WTC11 (cell line): ENCODE measurements around the gene PDZD8. TPM values are rescaled to one million over a fixed set of nuclear protein-coding genes. Genes with fewer than 3 reads are reported as not detected.

Experiments used
- ATAC-seq: fragments of 200-7000 bp; cut with Tn5 transposase; 2 replicates; pipeline ENCODE4 v1.10.0; 2021; ENCODE audit warnings: mild to moderate bottlenecking, moderate library complexity
- CTCF ChIA-PET: fragments of 300-600 bp; sonication (Branson Sonifier 250); formaldehyde crosslinking; loops from one replicate; lab custom pipeline; 2021; ENCODE audit warnings: antibody characterized with exemption; lab: Charles Lee
- POLR2A ChIA-PET: fragments of 350-600 bp; sonication (Branson Sonifier 250); formaldehyde crosslinking; loops from one replicate; lab custom pipeline; 2021; ENCODE audit warnings: antibody characterized with exemption; lab: Charles Lee
- DNase-seq: peaks from one replicate; pipeline ENCODE4 v3.0.0; 2021; ENCODE audit warnings: low spot score
- H3K27ac Mint-ChIP-seq: 2 replicates; pipeline ENCODE4 v1.8.0; 2021; ENCODE audit warnings: mixed read lengths
- H3K27me3 Mint-ChIP-seq: 2 replicates; pipeline ENCODE4 v1.8.0; 2021; ENCODE audit warnings: low read depth, mild to moderate bottlenecking, moderate library complexity, mixed read lengths
- H3K36me3 Mint-ChIP-seq: 2 replicates; pipeline ENCODE4 v1.8.0; 2021; ENCODE audit warnings: mixed read lengths
- H3K4me1 Mint-ChIP-seq: 2 replicates; pipeline ENCODE4 v1.8.0; 2022; ENCODE audit warnings: mixed read lengths
- H3K4me3 Mint-ChIP-seq: 2 replicates; pipeline ENCODE4 v1.8.0; 2021; ENCODE audit warnings: mild to moderate bottlenecking, moderate library complexity, mixed read lengths
- H3K9me3 Mint-ChIP-seq: 2 replicates; pipeline ENCODE4 v1.8.0; 2021; ENCODE audit warnings: mixed read lengths
- ATF3 ChIP-seq: sonication (generic); formaldehyde crosslinking; conservative IDR thresholded peaks from 2 replicates; pipeline ENCODE4 v1.8.1; 2022; ENCODE audit warnings: mild to moderate bottlenecking, missing genetic modification reagents
- CTCF ChIP-seq: fragments of 200-600 bp; IDR thresholded peaks from 2 replicates; pipeline ENCODE4 v1.8.0; 2022; ENCODE audit warnings: antibody characterized with exemption
- EMX1 ChIP-seq: fragments of 250-450 bp; sonication (Bioruptor Pico); IDR thresholded peaks from 2 replicates; pipeline ENCODE4 v1.8.0; 2021; ENCODE audit warnings: mild to moderate bottlenecking
- ETV6 ChIP-seq: sonication (generic); formaldehyde crosslinking; IDR thresholded peaks from 2 replicates; pipeline ENCODE4 v1.8.1; 2022; ENCODE audit warnings: mild to moderate bottlenecking, missing genetic modification reagents
- GABPB1 ChIP-seq: sonication (generic); formaldehyde crosslinking; IDR thresholded peaks from 2 replicates; pipeline ENCODE4 v1.8.1; 2023; ENCODE audit warnings: mild to moderate bottlenecking, missing genetic modification reagents
- HMGXB4 ChIP-seq: sonication (generic); formaldehyde crosslinking; IDR thresholded peaks from 2 replicates; pipeline ENCODE4 v1.8.1; 2023; ENCODE audit warnings: mild to moderate bottlenecking, moderate library complexity, missing genetic modification reagents
- JUN ChIP-seq: sonication (generic); formaldehyde crosslinking; IDR thresholded peaks from 2 replicates; pipeline ENCODE4 v1.8.0; 2023; ENCODE audit warnings: mild to moderate bottlenecking, missing genetic modification reagents
- MXD4 ChIP-seq: fragments of 250-450 bp; sonication (Bioruptor Pico); IDR thresholded peaks from 2 replicates; pipeline ENCODE4 v1.8.0; 2021; ENCODE audit warnings: mild to moderate bottlenecking, moderate library complexity, borderline replicate concordance
- MYBL2 ChIP-seq: sonication (generic); formaldehyde crosslinking; IDR thresholded peaks from 2 replicates; pipeline ENCODE4 v1.8.1; 2023; ENCODE audit warnings: mild to moderate bottlenecking, moderate library complexity, missing genetic modification reagents
- NFATC4 ChIP-seq: fragments of 250-450 bp; sonication (Bioruptor Pico); IDR thresholded peaks from 2 replicates; pipeline ENCODE4 v1.9.0; 2021; ENCODE audit warnings: mild to moderate bottlenecking
- NFE2L1 ChIP-seq: sonication (generic); formaldehyde crosslinking; IDR thresholded peaks from 2 replicates; pipeline ENCODE4 v1.8.1; 2023; ENCODE audit warnings: missing genetic modification reagents
- NR1H2 ChIP-seq: sonication (generic); formaldehyde crosslinking; IDR thresholded peaks from 2 replicates; pipeline ENCODE4 v1.9.0; 2021; ENCODE audit warnings: mild to moderate bottlenecking, moderate library complexity, missing genetic modification reagents
- OVOL2 ChIP-seq: fragments of 250-450 bp; sonication (Bioruptor Pico); IDR thresholded peaks from 2 replicates; pipeline ENCODE4 v1.9.0; 2021; ENCODE audit warnings: mild to moderate bottlenecking, borderline replicate concordance
- SMAD4 ChIP-seq: sonication (generic); formaldehyde crosslinking; IDR thresholded peaks from 2 replicates; pipeline ENCODE4 v1.8.0; 2022; ENCODE audit warnings: mild to moderate bottlenecking, missing genetic modification reagents
- SOX15 ChIP-seq: fragments of 250-450 bp; sonication (Bioruptor Pico); IDR thresholded peaks from 2 replicates; pipeline ENCODE4 v1.9.0; 2021; ENCODE audit warnings: mild to moderate bottlenecking
- TP53 ChIP-seq: sonication (generic); formaldehyde crosslinking; IDR thresholded peaks from 2 replicates; pipeline ENCODE4 v1.8.1; 2023; ENCODE audit warnings: mild to moderate bottlenecking, missing genetic modification reagents
- ZBTB21 ChIP-seq: sonication (generic); formaldehyde crosslinking; IDR thresholded peaks from 2 replicates; pipeline ENCODE4 v1.8.1; 2023; ENCODE audit warnings: mild to moderate bottlenecking, missing genetic modification reagents, borderline replicate concordance
- ZBTB43 ChIP-seq: sonication (generic); formaldehyde crosslinking; IDR thresholded peaks from 2 replicates; pipeline ENCODE4 v1.8.1; 2023; ENCODE audit warnings: mild to moderate bottlenecking, missing genetic modification reagents
- ZNF121 ChIP-seq: sonication (generic); formaldehyde crosslinking; IDR thresholded peaks from 2 replicates; pipeline ENCODE4 v1.8.0; 2023; ENCODE audit warnings: missing genetic modification reagents
- ZNF219 ChIP-seq: sonication (generic); formaldehyde crosslinking; IDR thresholded peaks from 2 replicates; pipeline ENCODE4 v1.8.0; 2023; ENCODE audit warnings: missing genetic modification reagents, mild to moderate bottlenecking, borderline replicate concordance
- ZNF232 ChIP-seq: sonication (generic); formaldehyde crosslinking; IDR thresholded peaks from 2 replicates; pipeline ENCODE4 v1.8.0; 2022; ENCODE audit warnings: mild to moderate bottlenecking, missing genetic modification reagents
- ZNF263 ChIP-seq: sonication (generic); formaldehyde crosslinking; IDR thresholded peaks from 2 replicates; pipeline ENCODE4 v1.8.1; 2022; ENCODE audit warnings: low read depth, mild to moderate bottlenecking, moderate library complexity, missing genetic modification reagents
- ZNF317 ChIP-seq: sonication (generic); formaldehyde crosslinking; IDR thresholded peaks from 2 replicates; pipeline ENCODE4 v1.8.1; 2023; ENCODE audit warnings: low read depth, mild to moderate bottlenecking, moderate library complexity, missing genetic modification reagents, borderline replicate concordance
- ZNF416 ChIP-seq: fragments of 250-450 bp; sonication (Bioruptor Pico); IDR thresholded peaks from 2 replicates; pipeline ENCODE4 v1.9.0; 2021; ENCODE audit warnings: mild to moderate bottlenecking, inconsistent platforms
- ZNF423 ChIP-seq: fragments of 250-450 bp; sonication (Bioruptor Pico); IDR thresholded peaks from 2 replicates; pipeline ENCODE4 v2.1.2; 2022; ENCODE audit warnings: mild to moderate bottlenecking, moderate library complexity
- ZNF671 ChIP-seq: fragments of 250-450 bp; sonication (Bioruptor Pico); IDR thresholded peaks from 2 replicates; pipeline ENCODE4 v1.8.0; 2021; ENCODE audit warnings: mild to moderate bottlenecking
- total RNA-seq: library from RNA; stranded (reverse); gene quantifications from 3 replicates; pipeline ENCODE4 v1.2.3, GENCODE V29; 2021
- TF ChIP-seq, protein P1 (sequence below): fragments of 250-450 bp; sonication (Bioruptor Pico); IDR thresholded peaks from 2 replicates; pipeline ENCODE4 v1.8.0; 2021; ENCODE audit warnings: mild to moderate bottlenecking
- TF ChIP-seq, protein P2 (sequence below): sonication (generic); formaldehyde crosslinking; IDR thresholded peaks from 2 replicates; pipeline ENCODE4 v1.8.0; 2022; ENCODE audit warnings: mild to moderate bottlenecking, missing genetic modification reagents

Gene PDZD8
- total RNA-seq, 1 experiment from 2014 or later = 52.7 TPM

DNA sequence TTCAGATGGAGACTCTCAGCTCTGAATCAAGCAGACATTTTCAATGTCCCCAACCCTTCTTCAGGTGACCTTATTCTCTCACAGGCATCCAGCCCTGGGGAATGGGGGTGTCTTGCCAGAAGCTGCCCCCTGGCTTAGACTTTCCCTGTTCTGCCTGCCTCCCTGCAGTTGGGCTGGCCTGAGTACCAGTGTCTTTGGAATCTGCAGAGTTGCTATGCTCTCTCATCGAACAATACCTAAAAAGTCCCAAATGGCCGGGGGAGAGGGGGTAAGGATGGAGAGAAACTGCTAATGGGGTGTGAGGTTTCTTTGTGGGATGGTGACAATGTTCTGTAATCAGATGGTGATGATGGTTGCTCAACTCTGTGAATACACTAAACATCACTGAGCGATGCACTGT, 113.7 kb downstream of the PDZD8 start:
- Mint-ChIP-seq H3K4me1 (peaks cover 24% of the 10 kb centered on the region), H3K27ac (no peak overlapping the region), H3K27me3 (no peaks in the 10 kb centered on the region), H3K36me3 (no peaks in the 10 kb centered on the region), H3K4me3 (no peak overlapping the region), H3K9me3 (no peaks in the 10 kb centered on the region)
- TF ChIP-seq ZNF232 (CRISPR knock-in tag) (no peak), SMAD4 (CRISPR knock-in tag) (no peak), HMGXB4 (CRISPR knock-in tag) (no peak), TP53 (CRISPR knock-in tag) (no peak), ZNF317 (CRISPR knock-in tag) (no peak), ZNF263 (CRISPR knock-in tag) (no peak), ZNF416 (CRISPR knock-in tag) (no peak), JUN (CRISPR knock-in tag) (no peak), NFATC4 (CRISPR knock-in tag) (no peak), NR1H2 (CRISPR knock-in tag) (no peak), NFE2L1 (CRISPR knock-in tag) (no peak), ATF3 (no peak), ZNF423 (CRISPR knock-in tag) (no peak), ZBTB21 (no peak), SOX15 (CRISPR knock-in tag) (no peak), MYBL2 (no peak)
- POLR2A ChIA-PET = no interaction called here
- no peak for ATAC-seq
- CTCF ChIA-PET = interaction anchor here (0.6 to 2.7 kb wide), 5 partner anchors 9 to 45 kb away, joined by 3 to 13 read pairs (median 7); no protein-coding TSS in a partner anchor
- no peak for DNase-seq

DNA sequence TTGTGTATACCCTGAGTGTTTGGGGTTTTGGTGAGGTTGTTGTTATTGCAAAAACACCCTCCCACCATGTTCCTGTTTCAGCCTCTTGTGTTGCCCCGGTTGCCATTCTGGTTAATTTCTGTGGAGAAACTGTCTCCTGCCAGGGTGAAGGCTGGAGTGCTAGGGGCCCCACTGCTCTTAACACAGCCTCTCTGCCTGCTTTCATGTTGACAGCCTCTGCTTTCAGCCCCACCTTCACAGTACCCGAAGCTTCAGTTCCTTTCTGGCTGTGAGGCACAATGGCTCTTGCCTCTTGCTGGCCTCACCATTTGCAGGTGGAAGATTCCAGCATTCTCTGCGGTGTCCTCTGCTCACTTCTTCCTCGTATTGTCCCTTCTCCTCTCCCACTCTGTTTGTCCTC, 115.2 kb downstream of the PDZD8 start:
- peak overlapping the region; percentile 28; the same call in 1 of the 2 replicates for H3K27ac Mint-ChIP-seq
- ChIA-PET CTCF (interaction anchor here (0.9 to 1.8 kb wide), 3 partner anchors 9 to 60 kb away, joined by 3 to 10 read pairs (median 3); no protein-coding TSS in a partner anchor), POLR2A (no interaction called here)
- H3K4me3 Mint-ChIP-seq = no peak overlapping the region
- DNase-seq (no peak), ATAC-seq (peak; percentile 76)
- no peaks in the 10 kb centered on the region for H3K27me3 Mint-ChIP-seq
- H3K36me3 Mint-ChIP-seq = no peaks in the 10 kb centered on the region
- H3K4me1 Mint-ChIP-seq = peaks cover 24% of the 10 kb centered on the region
- TF ChIP-seq, protein P1, sequence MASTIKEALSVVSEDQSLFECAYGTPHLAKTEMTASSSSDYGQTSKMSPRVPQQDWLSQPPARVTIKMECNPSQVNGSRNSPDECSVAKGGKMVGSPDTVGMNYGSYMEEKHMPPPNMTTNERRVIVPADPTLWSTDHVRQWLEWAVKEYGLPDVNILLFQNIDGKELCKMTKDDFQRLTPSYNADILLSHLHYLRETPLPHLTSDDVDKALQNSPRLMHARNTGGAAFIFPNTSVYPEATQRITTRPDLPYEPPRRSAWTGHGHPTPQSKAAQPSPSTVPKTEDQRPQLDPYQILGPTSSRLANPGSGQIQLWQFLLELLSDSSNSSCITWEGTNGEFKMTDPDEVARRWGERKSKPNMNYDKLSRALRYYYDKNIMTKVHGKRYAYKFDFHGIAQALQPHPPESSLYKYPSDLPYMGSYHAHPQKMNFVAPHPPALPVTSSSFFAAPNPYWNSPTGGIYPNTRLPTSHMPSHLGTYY (CRISPR knock-in tag) = no peak
- no peak for TF ChIP-seq NFATC4 (CRISPR knock-in tag)
- TF ChIP-seq GABPB1 (CRISPR knock-in tag) = no peak
- no peak for TF ChIP-seq ZNF219
- TF ChIP-seq EMX1 (CRISPR knock-in tag) = no peak
- no peak for TF ChIP-seq ZNF121 (CRISPR knock-in tag)
- TF ChIP-seq OVOL2 (CRISPR knock-in tag) = no peak
- no peak for TF ChIP-seq ATF3
- no peak for TF ChIP-seq ZNF317 (CRISPR knock-in tag)
- TF ChIP-seq ETV6 (CRISPR knock-in tag) = no peak
- no peak for TF ChIP-seq MXD4 (CRISPR knock-in tag)
- TF ChIP-seq ZBTB43 (CRISPR knock-in tag) = no peak
- TF ChIP-seq ZNF671 (CRISPR knock-in tag) = no peak
- TF ChIP-seq, protein P2, sequence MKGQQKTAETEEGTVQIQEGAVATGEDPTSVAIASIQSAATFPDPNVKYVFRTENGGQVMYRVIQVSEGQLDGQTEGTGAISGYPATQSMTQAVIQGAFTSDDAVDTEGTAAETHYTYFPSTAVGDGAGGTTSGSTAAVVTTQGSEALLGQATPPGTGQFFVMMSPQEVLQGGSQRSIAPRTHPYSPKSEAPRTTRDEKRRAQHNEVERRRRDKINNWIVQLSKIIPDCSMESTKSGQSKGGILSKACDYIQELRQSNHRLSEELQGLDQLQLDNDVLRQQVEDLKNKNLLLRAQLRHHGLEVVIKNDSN (CRISPR knock-in tag) = no peak
- TF ChIP-seq ZNF232 (CRISPR knock-in tag) = no peak
- no peak for TF ChIP-seq ZNF416 (CRISPR knock-in tag)
- TF ChIP-seq CTCF = no peak
- TF ChIP-seq, all 79 proteins: peak for 0
- H3K9me3 Mint-ChIP-seq = no peaks in the 10 kb centered on the region
